Transverse colon (tissue), 3 donors: ENCODE data around the gene BEST2.

ENCODE experiments used
- EP300 ChIP-seq: sonication (generic); formaldehyde crosslinking; IDR thresholded peaks from one replicate; pipeline ENCODE4 v1.6.1; 2017; ENCODE audit warnings: antibody characterized with exemption, low read depth
- TF ChIP-seq, protein P1 (sequence below), 5 experiments: fragments of 200-600 bp in 3 of 5; fragments of 450-650 bp in 2 of 5; sonication (generic) in 3 of 5; IDR thresholded peaks; 1 replicate in 2 of 5; 2 replicates in 3 of 5; pipeline ENCODE4 v1.5.1; 2016 to 2017; ENCODE audit warnings: antibody characterized with exemption in 5 of 5, inconsistent platforms in 3 of 5, mild to moderate bottlenecking in 2 of 5, moderate library complexity in 1 of 5

- TF ChIP-seq EP300 = no peak
- TF ChIP-seq, protein P1, sequence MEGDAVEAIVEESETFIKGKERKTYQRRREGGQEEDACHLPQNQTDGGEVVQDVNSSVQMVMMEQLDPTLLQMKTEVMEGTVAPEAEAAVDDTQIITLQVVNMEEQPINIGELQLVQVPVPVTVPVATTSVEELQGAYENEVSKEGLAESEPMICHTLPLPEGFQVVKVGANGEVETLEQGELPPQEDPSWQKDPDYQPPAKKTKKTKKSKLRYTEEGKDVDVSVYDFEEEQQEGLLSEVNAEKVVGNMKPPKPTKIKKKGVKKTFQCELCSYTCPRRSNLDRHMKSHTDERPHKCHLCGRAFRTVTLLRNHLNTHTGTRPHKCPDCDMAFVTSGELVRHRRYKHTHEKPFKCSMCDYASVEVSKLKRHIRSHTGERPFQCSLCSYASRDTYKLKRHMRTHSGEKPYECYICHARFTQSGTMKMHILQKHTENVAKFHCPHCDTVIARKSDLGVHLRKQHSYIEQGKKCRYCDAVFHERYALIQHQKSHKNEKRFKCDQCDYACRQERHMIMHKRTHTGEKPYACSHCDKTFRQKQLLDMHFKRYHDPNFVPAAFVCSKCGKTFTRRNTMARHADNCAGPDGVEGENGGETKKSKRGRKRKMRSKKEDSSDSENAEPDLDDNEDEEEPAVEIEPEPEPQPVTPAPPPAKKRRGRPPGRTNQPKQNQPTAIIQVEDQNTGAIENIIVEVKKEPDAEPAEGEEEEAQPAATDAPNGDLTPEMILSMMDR (IDR thresholded peaks at IDR 0.05) = no peak
Observed at GRCh38 chr19:12748489-12748888, 3.1 kb upstream of the BEST2 start.
